ENCODE measurements around the gene AK5.

The AK5 gene

GRCh38 chr1:77484926-77485325, 203.1 kb downstream of the AK5 start:
- no peaks in the 10 kb centered on the region for H3K36me3 Mint-ChIP-seq (ENCODE audit: low read depth)
- H3K4me1 Mint-ChIP-seq, result peaks cover 4% of the 10 kb centered on the region
- TF ChIP-seq CTCF (IDR thresholded peaks at IDR 0.05), result no peak
- H3K27me3 Mint-ChIP-seq (ENCODE audit: low read depth, poor library complexity), result peaks cover 8% of the 10 kb centered on the region
- no peak for DNase-seq
- no peak overlapping the region for H3K4me3 Mint-ChIP-seq
- no peak overlapping the region for H3K27ac Mint-ChIP-seq
- H3K9me3 Mint-ChIP-seq, result no peaks in the 10 kb centered on the region

- no peak for TF ChIP-seq CTCF (IDR thresholded peaks at IDR 0.05)
- Mint-ChIP-seq H3K4me3 (no peak overlapping the region), H3K36me3 (ENCODE audit: low read depth) (no peaks in the 10 kb centered on the region), H3K4me1 (peaks cover 6% of the 10 kb centered on the region), H3K9me3 (no peaks in the 10 kb centered on the region), H3K27me3 (ENCODE audit: low read depth, poor library complexity) (peaks cover 11% of the 10 kb centered on the region), H3K27ac (no peak overlapping the region)
- no peak for DNase-seq
Observed at GRCh38 chr1:77487631-77488030, 205.8 kb downstream of the AK5 start.

GRCh38 chr1:77489910-77490309, 208.1 kb downstream of the AK5 start:
- Mint-ChIP-seq H3K4me1 (peaks cover 6% of the 10 kb centered on the region), H3K36me3 (ENCODE audit: low read depth) (no peaks in the 10 kb centered on the region), H3K27ac (no peak overlapping the region), H3K4me3 (no peak overlapping the region), H3K27me3 (ENCODE audit: low read depth, poor library complexity) (peaks cover 11% of the 10 kb centered on the region), H3K9me3 (no peaks in the 10 kb centered on the region)
- DNase-seq, result no peak
- TF ChIP-seq CTCF (IDR thresholded peaks at IDR 0.05), result no peak

- no peak for DNase-seq
- Mint-ChIP-seq H3K4me1 (peaks cover 6% of the 10 kb centered on the region), H3K27me3 (ENCODE audit: low read depth, poor library complexity) (peaks cover 12% of the 10 kb centered on the region), H3K4me3 (no peak overlapping the region), H3K27ac (no peak overlapping the region), H3K9me3 (peaks cover 7% of the 10 kb centered on the region), H3K36me3 (ENCODE audit: low read depth) (no peaks in the 10 kb centered on the region)
- TF ChIP-seq CTCF (IDR thresholded peaks at IDR 0.05), result no peak
Observed at GRCh38 chr1:77494026-77494425, 212.2 kb downstream of the AK5 start.

DNA sequence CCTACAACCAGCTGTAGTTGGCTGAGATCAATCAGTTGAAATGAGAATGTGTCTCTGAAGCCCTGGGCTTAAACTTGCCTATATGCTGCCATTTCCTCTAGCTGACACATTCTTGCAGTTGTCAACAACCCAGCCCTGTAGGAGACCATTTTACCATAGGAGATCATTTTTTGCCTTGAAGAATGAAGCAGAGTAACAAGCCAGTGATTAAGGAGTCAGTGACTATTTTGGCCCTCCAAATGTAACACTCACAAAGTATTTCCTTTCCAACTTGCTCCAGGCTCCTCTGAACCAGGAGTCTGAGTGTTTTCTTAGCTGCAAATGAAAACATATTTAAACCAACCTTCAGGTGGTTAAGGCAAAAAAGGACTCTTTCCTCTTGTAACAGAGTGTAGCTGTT, 217.1 kb downstream of the AK5 start:
- Mint-ChIP-seq H3K9me3 (peaks cover 7% of the 10 kb centered on the region), H3K27me3 (ENCODE audit: low read depth, poor library complexity) (peaks cover 13% of the 10 kb centered on the region), H3K36me3 (ENCODE audit: low read depth) (no peaks in the 10 kb centered on the region), H3K4me3 (no peak overlapping the region), H3K4me1 (no peaks in the 10 kb centered on the region), H3K27ac (no peak overlapping the region)
- no peak for DNase-seq
- no peak for TF ChIP-seq CTCF (IDR thresholded peaks at IDR 0.05)

GRCh38 chr1:77499466-77499865, 217.6 kb downstream of the AK5 start:
- Mint-ChIP-seq H3K27me3 (ENCODE audit: low read depth, poor library complexity) (peaks cover 13% of the 10 kb centered on the region), H3K4me1 (no peaks in the 10 kb centered on the region), H3K9me3 (peaks cover 7% of the 10 kb centered on the region), H3K36me3 (ENCODE audit: low read depth) (no peaks in the 10 kb centered on the region), H3K4me3 (no peak overlapping the region), H3K27ac (no peak overlapping the region)
- TF ChIP-seq CTCF (IDR thresholded peaks at IDR 0.05), result no peak
- no peak for DNase-seq
